Naive thymus-derived CD8-positive, alpha-beta T cell (primary cell): Measurements from ENCODE around the gene TIFAB. TPM values are rescaled to one million over a fixed set of nuclear protein-coding genes. Genes with fewer than 3 reads are reported as not detected.
A peak's percentile ranks its signal among the peaks of the same experiment; 100 is the strongest.
"Not testable (repeated sequence)": the region's sequence is repeated elsewhere in the genome, so short reads cannot be mapped to it uniquely, and the experiment has no call there.

Experiments
- ATAC-seq, 2 donors: fragments of 150-1000 bp; cut with Tn5 transposase in 1 of 2; sonication (Bioruptor Pico), chemical (Tn5 transposase) in 1 of 2; 1 replicate in 1 of 2; 2 replicates in 1 of 2; pipeline ENCODE4 v1.10.0; 2021; ENCODE audit warnings: mild to moderate bottlenecking in 2 of 2, moderate library complexity in 2 of 2
- POLR2A ChIA-PET: fragments of 350-600 bp; sonication (Branson Sonifier 250); formaldehyde crosslinking; loops from one replicate; lab custom pipeline; 2021; ENCODE audit warnings: antibody characterized with exemption; lab: Charles Lee
- DNase-seq, 10 donors: peaks; one replicate each; pipeline versions ENCODE4 v3.0.0 to v3.0.0-alpha.2; 2020 to 2022
- H3K27ac Mint-ChIP-seq, 10 donors: one replicate each; pipeline ENCODE4 v1.8.0; 2020 to 2022; ENCODE audit warnings: mild to moderate bottlenecking in 10 of 10, mixed read lengths in 10 of 10, moderate library complexity in 4 of 10, inconsistent platforms in 1 of 10
- H3K27me3 Mint-ChIP-seq, 5 donors: one replicate each; pipeline ENCODE4 v1.8.0; 2021 to 2022; ENCODE audit warnings: mixed read lengths in 5 of 5
- H3K36me3 Mint-ChIP-seq, 3 donors: one replicate each; pipeline ENCODE4 v1.8.0; 2020 to 2022; ENCODE audit warnings: mixed read lengths in 3 of 3, mild to moderate bottlenecking in 2 of 3, inconsistent platforms in 1 of 3
- H3K4me1 Mint-ChIP-seq, 4 donors: one replicate each; pipeline ENCODE4 v1.8.0; 2021 to 2022; ENCODE audit warnings: mixed read lengths in 4 of 4
- H3K4me3 Mint-ChIP-seq, 10 donors: one replicate each; pipeline ENCODE4 v1.8.0; 2020 to 2022; ENCODE audit warnings: mild to moderate bottlenecking in 10 of 10, mixed read lengths in 10 of 10, moderate library complexity in 6 of 10, inconsistent platforms in 1 of 10
- H3K9me3 Mint-ChIP-seq, 9 donors: one replicate each; pipeline ENCODE4 v1.8.0; 2020 to 2022; ENCODE audit warnings: mixed read lengths in 9 of 9, mild to moderate bottlenecking in 3 of 9, inconsistent platforms in 1 of 9, moderate library complexity in 1 of 9
- polyA plus RNA-seq, 3 donors: library from polyadenylated mRNA; unstranded; fragments of 300-500 nt; fragmentation: Illumina TruSeq; gene quantifications; one replicate each; pipeline ENCODE4 v1.2.3, GENCODE V29; 2021
- total RNA-seq, 8 experiments: library from RNA in 2 of 8; stranded (reverse) in 2 of 8; gene quantifications; one replicate each; pipeline ENCODE4 v1.2.3 and lab custom pipeline; 2021 to 2026

Gene TIFAB, protein sequence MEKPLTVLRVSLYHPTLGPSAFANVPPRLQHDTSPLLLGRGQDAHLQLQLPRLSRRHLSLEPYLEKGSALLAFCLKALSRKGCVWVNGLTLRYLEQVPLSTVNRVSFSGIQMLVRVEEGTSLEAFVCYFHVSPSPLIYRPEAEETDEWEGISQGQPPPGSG
- not detected for total RNA-seq
- not detected for polyA plus RNA-seq
- 0 to 0.09 (median 0) reads per million in 6 experiments for total RNA-seq (lab: John Stamatoyannopoulos, UW)

DNA sequence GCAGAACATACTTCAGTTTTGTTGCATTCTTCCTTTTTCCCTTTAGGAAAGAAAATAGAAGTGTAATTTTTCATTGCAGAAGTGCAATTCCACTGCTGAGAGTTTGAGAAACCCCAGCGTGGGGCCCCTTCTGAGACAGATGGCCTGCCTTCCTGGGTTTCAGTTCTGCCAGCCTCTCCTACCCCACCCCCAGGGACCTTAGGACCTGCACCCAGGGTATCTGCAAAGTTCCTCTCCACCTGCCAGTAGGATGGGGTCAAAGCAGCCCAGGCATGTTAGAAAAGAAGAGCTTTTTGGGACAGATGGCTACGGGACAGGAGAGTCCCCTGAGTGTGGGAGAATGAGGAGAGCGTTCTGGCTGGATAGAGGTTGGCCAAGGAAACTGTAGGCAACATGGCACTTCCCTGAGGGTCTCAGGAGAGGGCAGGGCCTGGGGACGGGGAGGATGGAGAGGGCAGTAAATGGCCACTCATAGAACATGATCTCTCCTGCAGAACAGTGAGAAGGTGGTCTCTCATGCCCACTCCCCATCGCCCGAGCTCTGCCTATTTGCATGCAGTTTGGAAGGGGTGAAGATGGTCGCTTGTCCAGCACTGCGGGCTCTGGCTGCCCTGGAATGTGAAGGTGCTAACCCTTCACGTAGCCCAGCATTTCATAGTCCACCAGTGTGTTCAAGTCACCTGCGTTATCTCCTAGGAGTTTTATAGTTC is at the start of gene TIFAB:
Gene TIFAB, minus strand, starts transcription at position 31 of the 710 bp plus-strand sequence. CDS start 2,412 bp downstream, outside the sequence.
- ATAC-seq: no peak
- Mint-ChIP-seq H3K4me3 (no peak within 1 kb of the TSS), H3K9me3 (no peaks in the 10 kb centered on the region), H3K4me1 (no peaks in the 10 kb centered on the region), H3K27me3 (peaks cover 3 to 19% (median 6%) of the 10 kb centered on the region in 5 donors), H3K27ac (no peak within 1 kb of the TSS), H3K36me3 (no peaks in the 10 kb centered on the region)
- POLR2A ChIA-PET: no interaction called here
- no peak for DNase-seq

DNA sequence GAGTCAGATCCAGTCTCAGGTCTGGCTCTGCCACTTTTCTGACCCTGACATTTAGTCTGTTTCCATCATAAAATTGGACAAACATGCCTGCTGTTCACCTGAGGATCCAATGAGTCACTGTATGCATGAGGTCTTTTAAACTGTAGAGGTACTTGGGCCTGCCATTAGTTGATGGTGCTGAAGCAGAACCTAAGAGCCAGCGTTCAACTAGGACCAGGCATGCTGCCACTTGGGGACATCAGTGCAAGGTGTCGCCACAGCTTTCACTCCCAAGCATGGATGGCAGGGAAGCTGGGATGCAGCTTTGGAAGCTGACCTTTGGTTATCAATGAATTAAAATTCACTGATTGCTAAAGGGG is 46.5 kb upstream of the TIFAB start:
- H3K36me3 Mint-ChIP-seq: no peaks in the 10 kb centered on the region
- POLR2A ChIA-PET: no interaction called here
- ATAC-seq (no peak), DNase-seq (no peak)
- H3K4me3 Mint-ChIP-seq: no peak overlapping the region
- H3K9me3 Mint-ChIP-seq: no peaks in the 10 kb centered on the region
- H3K27me3 Mint-ChIP-seq: peaks cover 18 to 75% (median 40%) of the 10 kb centered on the region in 5 donors
- no peaks in the 10 kb centered on the region for H3K4me1 Mint-ChIP-seq
- no peak overlapping the region for H3K27ac Mint-ChIP-seq

DNA sequence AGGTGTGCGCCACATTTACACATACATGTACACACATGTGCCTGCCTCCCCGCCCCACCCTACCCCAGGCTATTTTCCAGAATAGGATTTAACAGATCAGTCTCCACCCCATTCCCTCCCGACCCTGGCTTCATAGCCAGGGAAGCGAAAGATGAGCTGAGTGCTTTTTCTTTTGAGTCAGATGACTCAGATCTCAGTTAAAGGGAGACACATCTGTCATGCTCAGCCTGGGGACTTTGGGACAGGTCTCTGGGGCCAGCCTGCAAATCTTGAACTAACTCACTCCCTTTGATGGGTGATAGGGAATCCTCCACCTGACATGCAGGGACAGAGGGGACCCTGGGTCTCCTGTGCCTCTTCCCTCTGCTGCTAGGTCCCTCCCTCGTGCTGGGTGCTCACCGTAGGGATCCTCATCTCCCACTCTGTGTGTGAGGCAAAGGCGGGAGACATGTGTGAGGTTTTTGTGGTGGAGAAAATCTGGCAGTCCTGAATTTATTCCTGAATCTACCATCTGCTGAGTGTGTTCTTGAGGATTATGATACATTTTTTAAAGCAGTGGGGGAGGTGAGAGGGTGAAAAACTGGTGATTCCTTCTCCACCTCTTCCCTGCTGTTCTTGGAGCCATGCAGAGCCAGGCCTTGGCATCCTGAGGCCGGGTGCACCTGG is 46.0 kb upstream of the TIFAB start:
- H3K9me3 Mint-ChIP-seq: no peaks in the 10 kb centered on the region
- ATAC-seq (no peak), DNase-seq (no peak)
- POLR2A ChIA-PET: no interaction called here
- no peaks in the 10 kb centered on the region for H3K4me1 Mint-ChIP-seq
- no peaks in the 10 kb centered on the region for H3K36me3 Mint-ChIP-seq
- H3K27ac Mint-ChIP-seq: no peak overlapping the region
- H3K27me3 Mint-ChIP-seq: peaks cover 18 to 75% (median 36%) of the 10 kb centered on the region in 5 donors
- H3K4me3 Mint-ChIP-seq: no peak overlapping the region

DNA sequence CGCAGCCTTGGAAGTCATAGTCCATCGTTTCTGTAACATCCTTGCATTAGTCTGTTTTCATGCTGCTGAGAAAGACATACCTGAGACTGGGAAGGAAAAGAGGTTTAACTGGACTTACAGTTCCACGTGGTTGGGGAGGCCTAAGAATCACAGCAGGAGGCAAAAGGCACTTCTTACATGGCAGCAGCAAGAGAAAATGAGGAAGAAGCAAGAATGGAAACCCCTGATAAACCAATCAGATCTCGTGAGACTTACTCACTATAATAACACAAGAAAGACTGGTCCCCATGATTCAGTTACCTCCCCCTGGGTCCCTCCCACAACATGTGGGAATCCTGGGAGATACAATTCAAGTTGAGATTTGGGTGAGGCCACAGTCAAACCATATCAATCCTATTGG is 43.4 kb upstream of the TIFAB start:
- ATAC-seq, POLR2A ChIA-PET, H3K27ac Mint-ChIP-seq, H3K9me3 Mint-ChIP-seq, H3K36me3 Mint-ChIP-seq, H3K4me1 Mint-ChIP-seq, H3K4me3 Mint-ChIP-seq, DNase-seq: not testable (repeated sequence)
- peaks cover 19 to 74% (median 42%) of the 10 kb centered on the region in 5 donors for H3K27me3 Mint-ChIP-seq

DNA sequence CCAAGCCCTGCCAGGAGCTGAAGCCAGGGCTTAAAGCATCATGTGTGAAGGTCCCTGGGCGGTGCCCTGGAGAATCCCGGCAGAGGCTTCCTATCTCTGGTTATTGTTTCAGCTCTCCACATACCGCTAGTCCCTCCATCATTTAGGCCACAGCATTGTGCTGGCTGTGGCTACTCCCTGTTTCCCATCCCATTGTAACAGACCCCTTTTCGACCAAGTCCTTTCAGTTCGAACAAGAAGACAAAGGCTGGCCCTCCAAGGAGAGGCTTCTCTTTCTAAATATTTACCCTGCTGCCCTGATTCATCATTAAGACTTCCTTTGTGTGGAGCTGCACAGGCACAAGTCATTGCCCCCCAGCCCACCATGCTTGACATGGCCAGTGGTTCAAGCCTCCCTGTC is 42.0 kb upstream of the TIFAB start:
- DNase-seq: no peak
- ATAC-seq: no peak
- peaks cover 0 to 3% (median 2%) of the 10 kb centered on the region in 3 donors for H3K36me3 Mint-ChIP-seq
- POLR2A ChIA-PET: no interaction called here
- no peak overlapping the region for H3K4me3 Mint-ChIP-seq
- no peaks in the 10 kb centered on the region for H3K9me3 Mint-ChIP-seq
- H3K27ac Mint-ChIP-seq: no peak overlapping the region
- H3K4me1 Mint-ChIP-seq: peaks cover 4 to 10% (median 6%) of the 10 kb centered on the region in 4 donors
- peaks cover 20 to 74% (median 43%) of the 10 kb centered on the region in 5 donors for H3K27me3 Mint-ChIP-seq

DNA sequence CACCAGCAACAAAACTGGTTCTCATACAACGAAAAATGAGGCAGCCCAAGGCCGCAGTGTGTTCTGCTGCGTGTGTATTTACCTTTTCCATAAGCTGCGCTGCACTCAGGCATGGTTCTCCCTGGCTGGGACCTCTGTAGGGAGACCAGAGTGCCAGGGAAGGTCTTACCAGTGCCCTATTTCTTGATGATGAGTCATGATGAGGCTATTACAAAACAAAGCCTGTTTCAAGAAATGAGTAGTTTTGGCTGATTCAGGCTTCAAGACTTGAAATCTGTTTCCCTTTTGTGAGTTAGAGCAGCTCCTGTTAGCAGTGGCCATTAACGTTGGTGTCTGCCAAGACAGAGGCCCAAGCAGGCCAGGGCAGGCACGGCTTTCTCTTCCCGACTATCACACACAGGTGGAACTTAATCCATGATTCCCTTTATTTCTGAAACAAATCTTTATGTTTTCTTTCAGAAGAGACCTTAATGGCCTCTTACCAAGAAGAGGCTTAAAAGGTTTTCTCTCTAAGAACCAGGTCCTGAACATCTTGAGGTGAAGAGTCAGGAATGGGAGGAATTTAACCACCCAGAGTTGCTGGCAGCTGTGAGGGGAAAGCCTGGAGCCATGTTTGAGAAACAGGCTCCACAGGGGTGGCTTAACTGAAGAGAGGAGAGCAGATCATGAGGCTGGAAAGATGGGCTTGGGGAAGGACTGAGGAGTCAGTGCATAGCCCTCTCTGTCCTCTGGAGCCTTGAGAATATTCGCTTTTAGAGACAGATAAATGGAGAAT is 41.4 kb upstream of the TIFAB start:
- Mint-ChIP-seq H3K9me3 (no peaks in the 10 kb centered on the region), H3K4me3 (no peak overlapping the region), H3K27me3 (peaks cover 20 to 74% (median 43%) of the 10 kb centered on the region in 5 donors), H3K36me3 (peaks cover 0 to 3% (median 2%) of the 10 kb centered on the region in 3 donors), H3K4me1 (peaks cover 5 to 10% (median 7%) of the 10 kb centered on the region in 4 donors), H3K27ac (no peak overlapping the region)
- ATAC-seq (no peak), DNase-seq (no peak)
- POLR2A ChIA-PET: no interaction called here

DNA sequence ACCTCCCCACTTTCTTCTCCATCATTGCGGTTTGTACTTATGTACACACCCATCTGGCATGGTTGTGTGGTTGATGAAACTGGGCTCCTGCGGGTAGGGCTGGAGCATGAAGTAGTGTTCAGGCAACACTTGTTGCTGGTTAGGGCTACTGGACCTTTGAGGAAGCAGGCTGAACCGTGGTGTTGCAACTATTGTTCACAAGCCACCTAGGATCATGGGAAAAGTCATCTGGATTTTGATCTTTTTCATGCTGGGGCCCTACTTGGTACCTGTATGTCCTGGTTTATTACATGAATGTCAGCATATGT is 40.1 kb upstream of the TIFAB start:
- ATAC-seq: no peak
- DNase-seq: no peak
- Mint-ChIP-seq H3K4me3 (no peak overlapping the region), H3K27ac (no peak overlapping the region), H3K4me1 (peaks cover 7 to 10% (median 9%) of the 10 kb centered on the region in 4 donors), H3K27me3 (peaks cover 22 to 83% (median 53%) of the 10 kb centered on the region in 5 donors), H3K9me3 (peaks cover 0 to 2% (median 0%) of the 10 kb centered on the region in 9 donors), H3K36me3 (peaks cover 0 to 3% (median 2%) of the 10 kb centered on the region in 3 donors)
- POLR2A ChIA-PET: no interaction called here

DNA sequence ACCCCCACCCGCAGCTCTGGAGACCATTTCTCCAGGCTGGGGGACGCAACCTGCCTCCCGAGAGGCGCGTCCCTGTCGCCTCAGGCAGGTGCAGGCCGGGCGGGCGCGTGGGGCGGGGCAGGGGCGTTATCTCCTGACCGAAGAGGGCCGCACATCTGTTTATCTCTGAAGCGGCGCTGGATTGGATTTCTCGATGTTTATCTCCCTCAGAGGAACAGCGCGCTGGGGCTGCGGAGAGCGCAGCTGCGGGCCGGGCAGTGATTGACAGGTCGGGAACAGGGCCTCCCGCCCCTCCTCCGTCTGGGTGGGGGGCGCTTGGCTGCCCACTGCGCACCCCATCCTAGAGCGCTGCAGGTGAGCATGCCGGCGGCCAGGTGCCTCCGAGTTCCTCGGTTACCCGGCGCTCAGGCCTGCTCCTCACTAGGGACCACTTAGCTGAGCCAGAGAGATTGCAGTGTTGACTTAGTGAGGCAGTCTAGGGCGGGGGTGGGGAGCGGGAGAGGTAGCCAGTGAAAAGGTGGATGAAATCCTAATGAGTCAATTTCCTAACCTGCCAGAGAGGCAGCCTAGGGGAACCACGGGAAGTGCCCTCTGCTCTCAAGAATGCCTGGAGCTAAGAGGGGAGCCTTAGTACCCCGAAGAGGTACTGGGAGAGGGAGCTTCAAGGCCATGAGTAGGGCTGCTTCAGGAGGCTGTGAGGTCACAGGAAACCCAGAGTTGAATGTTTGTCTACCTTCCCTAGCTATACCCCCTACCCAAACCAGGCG is 39.6 kb upstream of the TIFAB start:
- ATAC-seq: no peak
- DNase-seq: no peak
- POLR2A ChIA-PET: no interaction called here

DNA sequence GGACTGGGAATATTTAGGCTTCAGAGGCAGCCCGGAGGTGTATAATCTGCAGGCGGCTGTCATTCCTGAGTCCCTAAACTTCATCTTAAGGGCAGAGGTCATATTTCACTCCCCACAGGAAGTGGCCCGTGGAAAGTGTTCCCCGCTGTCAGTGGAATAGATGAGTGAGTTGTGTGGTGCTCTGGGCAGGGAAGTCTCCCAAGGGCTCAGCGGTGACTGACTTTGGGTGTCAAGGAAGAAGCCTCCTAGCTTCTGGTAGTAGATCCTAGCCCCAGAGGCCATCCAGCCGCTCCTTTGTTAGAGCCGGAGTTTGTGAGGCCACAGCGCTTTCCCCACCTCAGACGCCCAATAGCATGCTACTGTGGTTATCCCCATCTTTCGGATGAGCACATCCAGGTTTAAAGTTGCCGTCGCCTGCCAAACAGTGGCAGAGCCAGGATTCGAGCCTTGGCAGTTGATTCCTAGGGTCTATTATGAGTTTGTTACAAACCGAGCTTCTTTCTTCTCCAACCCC is 38.9 kb upstream of the TIFAB start:
- no peak for ATAC-seq
- Mint-ChIP-seq H3K9me3 (peaks cover 0 to 2% (median 0%) of the 10 kb centered on the region in 9 donors), H3K27ac (no peak overlapping the region), H3K27me3 (peaks cover 24 to 86% (median 61%) of the 10 kb centered on the region in 5 donors), H3K4me3 (no peak overlapping the region), H3K4me1 (peaks cover 7 to 10% (median 9%) of the 10 kb centered on the region in 4 donors), H3K36me3 (peaks cover 0 to 3% (median 2%) of the 10 kb centered on the region in 3 donors)
- DNase-seq: no peak
- POLR2A ChIA-PET: no interaction called here

More for the DNA sequence above, 39.6 kb upstream of the TIFAB start:
- Mint-ChIP-seq H3K4me3 (no peak overlapping the region), H3K36me3 (peaks cover 0 to 3% (median 2%) of the 10 kb centered on the region in 3 donors), H3K27me3 (peaks cover 23 to 83% (median 56%) of the 10 kb centered on the region in 5 donors), H3K27ac (no peak overlapping the region), H3K4me1 (peaks cover 7 to 10% (median 9%) of the 10 kb centered on the region in 4 donors), H3K9me3 (peaks cover 0 to 2% (median 0%) of the 10 kb centered on the region in 9 donors)

DNA sequence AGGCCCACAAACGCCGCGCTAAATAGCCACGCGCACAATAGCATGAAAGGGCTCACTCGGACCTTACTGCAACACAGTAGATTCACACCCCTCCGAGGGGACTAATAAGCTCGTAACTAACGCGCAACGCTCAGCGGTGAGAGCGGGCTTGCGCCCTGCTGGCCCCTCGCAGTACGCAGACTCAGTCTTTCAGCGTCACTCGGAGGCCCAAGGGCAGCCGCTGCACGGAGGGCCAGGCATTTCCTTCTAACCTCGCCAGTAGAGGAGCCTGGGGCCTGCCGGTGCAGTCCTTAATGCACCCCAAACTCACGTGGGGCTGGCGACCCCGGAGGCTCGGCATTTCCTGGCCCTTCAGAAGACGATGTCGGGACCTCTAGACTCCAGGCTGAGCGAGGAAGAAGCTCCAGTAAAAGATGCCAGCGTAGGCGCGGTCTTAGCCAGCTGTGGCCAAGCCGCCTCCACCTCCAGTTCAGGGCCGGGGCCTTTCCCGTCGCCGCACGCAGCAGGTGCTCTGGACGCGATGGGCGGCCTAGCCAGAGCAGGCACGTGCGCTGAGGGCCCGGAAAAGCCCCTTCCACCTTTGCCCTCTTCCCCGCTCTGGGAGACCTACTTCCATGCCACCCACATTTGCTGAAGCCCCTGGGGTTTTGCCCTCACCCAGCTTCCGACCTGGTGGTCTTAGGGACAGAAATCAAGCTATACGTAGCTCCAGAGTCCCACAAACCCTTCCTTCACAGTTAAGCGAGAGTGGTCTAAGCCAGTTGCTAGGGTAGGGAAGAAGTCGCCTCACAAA is 38.3 kb upstream of the TIFAB start:
- peak overlapping the region in 1 of 10 donors; percentile 42 for H3K4me3 Mint-ChIP-seq
- POLR2A ChIA-PET: no interaction called here
- no peak for DNase-seq

More for the DNA sequence above, 38.3 kb upstream of the TIFAB start:
- peaks cover 0 to 2% (median 0%) of the 10 kb centered on the region in 9 donors for H3K9me3 Mint-ChIP-seq
- H3K36me3 Mint-ChIP-seq: peaks cover 0 to 3% (median 2%) of the 10 kb centered on the region in 3 donors
- peaks cover 23 to 92% (median 65%) of the 10 kb centered on the region in 5 donors for H3K27me3 Mint-ChIP-seq
- ATAC-seq: no peak
- H3K4me1 Mint-ChIP-seq: peaks cover 7 to 10% (median 9%) of the 10 kb centered on the region in 4 donors
- no peak overlapping the region for H3K27ac Mint-ChIP-seq
